GM18505 (cell line): ENCODE data around the gene SNX13.
"Not testable (repeated sequence)": the region's sequence is repeated elsewhere in the genome, so short reads cannot be mapped to it uniquely, and the experiment has no call there.

Experiments used
- ATAC-seq: cut with Tn5 transposase; IDR thresholded peaks from one replicate; pipeline ENCODE4 v1.9.1; 2021; ENCODE audit not compliant: unreplicated experiment
- POLR2A ChIP-seq: IDR thresholded peaks from 4 replicates; pipeline ENCODE4 v1.6.1; 2011; ENCODE audit warnings: borderline replicate concordance; ENCODE audit not compliant: insufficient read depth, insufficient read length; ENCODE audit errors: extremely low read depth

Gene SNX13

DNA sequence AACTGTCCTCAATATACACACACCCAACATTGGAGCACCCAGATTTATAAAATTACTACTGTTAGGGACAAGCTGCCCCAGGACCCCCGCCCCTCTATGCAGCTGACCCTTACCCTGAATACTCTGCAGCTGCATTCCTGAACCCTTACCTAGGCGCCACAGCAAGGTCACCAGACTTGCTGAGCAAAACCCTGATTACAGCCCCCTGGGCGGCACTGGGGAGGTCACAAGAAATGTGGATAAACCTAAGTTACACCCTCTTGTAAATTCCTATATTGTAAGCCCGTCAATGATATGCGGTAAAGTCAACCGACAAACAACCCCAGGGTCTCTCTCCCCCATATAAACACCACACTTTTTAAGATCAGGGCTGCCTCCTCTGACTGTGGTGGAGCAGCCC is 25.1 kb downstream of the SNX13 start:
- no peak for ATAC-seq
- no peak for TF ChIP-seq POLR2A

DNA sequence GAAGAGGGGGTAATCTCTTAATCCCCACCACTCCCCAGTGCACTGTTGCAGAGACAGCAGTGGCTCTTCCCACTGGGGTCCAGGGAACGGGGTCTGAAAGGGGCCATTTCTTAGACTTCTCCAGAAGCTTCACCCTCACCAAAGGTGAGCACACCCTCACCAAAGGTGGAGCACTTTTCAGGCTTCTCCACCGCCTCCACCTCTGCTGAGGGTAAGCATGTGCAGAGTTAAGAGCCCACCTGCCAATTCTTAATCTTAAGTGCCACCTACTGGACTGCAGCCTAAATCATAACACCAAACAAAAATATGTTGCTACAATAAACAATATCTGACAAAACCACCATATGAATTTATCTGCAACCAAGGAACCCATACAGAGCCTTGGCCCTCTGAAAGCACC is 27.0 kb downstream of the SNX13 start:
- no peak for TF ChIP-seq POLR2A
- no peak for ATAC-seq

DNA sequence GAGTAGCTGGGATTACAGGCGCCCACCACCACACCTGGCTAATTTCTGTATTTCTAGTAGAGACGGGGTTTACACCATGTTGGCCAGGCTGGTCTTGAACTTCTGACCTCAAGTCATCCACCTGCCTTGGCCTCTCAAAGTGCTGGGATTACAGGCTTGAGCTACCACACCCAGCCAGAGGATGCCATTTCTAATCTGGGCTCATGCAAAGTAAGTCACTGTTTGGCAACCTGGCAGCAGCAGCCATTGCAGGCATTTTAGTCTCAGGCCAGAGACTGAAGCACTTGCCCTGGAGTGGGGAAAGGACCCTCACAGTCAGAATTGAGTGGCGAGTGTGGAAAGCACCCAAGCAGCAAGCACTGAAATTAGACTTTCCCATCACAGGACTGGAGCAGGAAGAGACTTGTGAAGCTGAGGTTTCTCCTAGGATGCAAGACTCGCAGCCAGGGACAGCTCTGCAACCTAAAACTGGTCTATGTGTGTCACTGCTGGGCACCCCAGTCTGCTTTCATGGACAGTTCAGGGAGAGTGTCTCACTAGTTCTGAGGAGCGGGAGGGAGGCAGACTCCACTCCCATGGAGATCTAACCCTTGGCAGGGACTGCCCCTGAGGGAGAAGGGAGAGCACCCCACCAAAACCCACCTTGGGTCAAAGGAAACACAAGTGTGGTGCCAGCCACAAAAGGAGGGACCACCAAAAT is 27.6 kb downstream of the SNX13 start:
- no peak for ATAC-seq
- no peak for TF ChIP-seq POLR2A

DNA sequence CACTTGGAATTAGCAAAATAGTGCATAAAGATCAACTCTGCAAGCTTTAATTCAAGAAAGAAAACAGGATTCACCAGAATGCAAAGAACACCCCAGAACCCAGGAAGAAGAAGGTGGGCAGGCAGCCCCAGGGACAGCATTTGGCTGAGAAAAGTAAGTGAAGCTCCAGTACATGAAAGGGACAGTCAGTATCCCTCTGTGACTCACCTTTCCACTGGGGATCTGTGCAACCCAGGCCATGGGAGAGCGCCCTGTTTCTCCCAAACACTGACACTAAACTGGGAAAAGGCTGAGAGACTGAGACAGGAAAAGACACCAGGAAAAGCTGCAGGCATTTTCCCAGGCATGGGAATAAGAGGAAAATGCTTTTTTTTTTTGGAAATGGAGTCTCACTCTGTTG is 28.2 kb downstream of the SNX13 start:
- TF ChIP-seq POLR2A, result no peak
- ATAC-seq, result no peak

DNA sequence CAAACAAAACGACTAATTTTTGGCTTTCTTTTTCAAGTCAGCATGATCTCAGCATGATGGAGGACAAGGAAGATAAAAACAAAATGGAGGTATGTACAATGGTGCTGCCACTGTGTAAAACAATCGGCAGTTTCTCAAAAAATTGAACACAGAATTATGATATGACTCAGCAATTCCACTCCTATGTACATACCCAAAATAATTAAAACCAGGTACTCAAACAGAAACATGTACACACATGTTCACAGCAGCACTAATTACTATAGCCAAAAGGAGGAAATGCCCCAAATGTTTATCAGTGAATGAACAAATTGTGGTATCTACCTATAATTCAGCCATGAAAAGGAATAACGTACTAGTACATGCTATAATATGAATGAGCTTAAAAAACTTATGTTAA is 29.9 kb downstream of the SNX13 start:
- TF ChIP-seq POLR2A, result no peak
- no peak for ATAC-seq

DNA sequence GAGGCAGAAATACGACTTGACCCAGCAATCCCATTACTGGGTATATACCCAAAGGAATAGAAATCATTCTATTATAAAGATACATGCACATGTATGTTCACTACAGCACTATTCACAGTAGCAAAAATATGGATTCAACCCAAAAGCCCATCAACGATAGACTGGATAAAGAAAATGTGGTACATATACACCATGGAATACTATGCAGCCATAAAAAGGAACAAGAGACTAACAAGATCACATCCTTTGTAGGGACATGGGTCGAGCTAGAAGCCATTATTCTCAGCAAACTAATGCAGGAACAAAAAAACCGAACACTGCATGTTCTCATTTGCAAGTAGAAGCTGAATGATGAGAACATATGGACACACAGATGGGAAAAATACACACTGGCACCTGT is 31.0 kb downstream of the SNX13 start:
- not testable (repeated sequence) for ATAC-seq

DNA sequence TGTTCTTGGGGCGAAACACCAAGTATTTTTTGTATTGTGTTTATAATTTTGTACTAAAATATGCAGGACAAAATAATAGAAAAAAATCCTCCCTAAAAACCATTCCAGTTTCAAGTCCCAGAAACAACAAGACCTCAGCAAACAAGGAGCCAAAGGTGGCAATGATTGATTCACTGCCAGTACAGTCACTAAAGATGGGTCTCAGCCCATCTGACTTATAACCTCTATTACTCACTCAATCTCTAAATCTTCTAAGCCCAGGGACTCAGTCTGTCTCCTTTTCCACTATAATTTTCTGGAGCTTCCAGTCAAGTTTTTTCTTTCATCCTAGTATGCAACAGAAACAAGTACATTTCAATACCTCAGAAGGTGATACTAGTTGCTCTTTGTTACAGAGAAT is 33.3 kb downstream of the SNX13 start:
- no peak for ATAC-seq
- TF ChIP-seq POLR2A, result no peak

DNA sequence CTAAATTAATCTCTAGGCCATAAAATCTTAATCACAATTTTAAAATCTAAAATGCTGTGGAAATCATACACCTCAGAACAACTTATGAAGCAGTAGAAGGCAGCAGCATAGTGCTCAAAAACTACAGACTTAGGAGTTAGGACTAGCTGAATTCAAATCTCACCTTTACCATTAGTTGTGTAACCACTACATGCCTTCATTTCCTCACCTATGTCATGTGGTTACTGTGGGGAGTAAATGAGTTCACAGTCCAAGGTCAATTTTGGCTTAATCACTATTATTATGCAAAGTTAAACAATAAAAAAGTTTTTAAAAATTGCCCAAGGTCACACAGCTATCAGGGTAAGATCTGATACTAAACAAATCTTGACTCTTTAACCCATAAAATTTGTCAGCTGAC is 37.0 kb downstream of the SNX13 start:
- TF ChIP-seq POLR2A, result no peak
- ATAC-seq, result no peak

DNA sequence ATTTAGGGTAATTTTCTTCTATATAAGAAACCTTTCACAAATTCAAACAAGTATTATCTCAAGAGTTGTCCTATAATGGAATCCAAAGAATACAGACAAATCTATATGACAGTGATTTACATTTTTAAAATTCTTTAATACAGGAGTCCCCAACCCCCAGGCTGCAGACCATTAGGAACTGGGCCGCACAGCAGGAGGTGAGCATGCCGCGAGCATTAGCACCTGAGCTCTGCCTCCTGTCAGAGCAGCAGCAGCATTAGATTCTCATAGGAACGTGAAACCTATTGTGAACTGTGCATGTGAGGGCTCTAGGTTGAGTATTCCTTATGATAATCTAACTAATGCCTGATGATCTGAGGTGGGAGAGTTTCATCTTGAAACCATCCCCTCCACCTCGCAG is 37.7 kb downstream of the SNX13 start:
- TF ChIP-seq POLR2A, result no peak
- ATAC-seq, result no peak

DNA sequence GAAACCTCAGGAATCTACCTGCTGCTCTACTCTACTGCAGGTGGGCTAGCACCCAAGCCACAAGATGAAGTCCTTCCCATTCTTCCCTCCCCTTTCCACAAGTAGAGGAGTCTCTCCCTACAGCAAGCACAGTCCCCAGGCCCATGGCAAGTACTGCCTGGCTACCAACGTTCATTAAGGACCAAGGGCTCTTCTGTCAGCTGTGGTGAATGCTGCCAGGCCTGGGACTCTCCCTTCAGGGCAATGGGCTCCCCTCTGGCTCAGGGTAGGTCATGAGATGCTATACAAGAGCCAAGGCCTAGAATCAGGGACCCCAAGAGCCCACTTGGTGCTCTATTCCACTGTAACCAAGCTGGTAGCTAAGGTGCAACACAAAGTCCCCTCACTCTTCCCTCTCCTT is 39.8 kb downstream of the SNX13 start:
- no peak for TF ChIP-seq POLR2A
- no peak for ATAC-seq

DNA sequence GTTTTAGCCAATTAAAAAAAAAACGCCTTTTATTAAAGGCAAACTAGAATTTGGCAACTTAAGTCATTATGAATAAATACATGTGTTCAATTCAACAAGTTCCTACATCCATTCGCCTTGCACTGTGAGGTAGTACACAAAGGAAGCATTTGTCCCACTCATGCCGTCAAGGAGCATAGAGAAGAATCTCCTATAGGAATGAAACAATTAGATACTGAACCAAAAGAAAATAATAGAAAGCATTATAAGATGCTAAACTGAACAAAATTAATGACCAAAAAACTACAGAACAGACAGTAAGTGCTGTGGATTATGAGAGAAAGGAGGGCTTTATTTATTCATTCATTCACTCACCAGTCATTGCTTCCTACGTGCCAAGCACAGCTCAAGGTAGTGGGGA is 42.2 kb downstream of the SNX13 start:
- ATAC-seq, result no peak
- no peak for TF ChIP-seq POLR2A

DNA sequence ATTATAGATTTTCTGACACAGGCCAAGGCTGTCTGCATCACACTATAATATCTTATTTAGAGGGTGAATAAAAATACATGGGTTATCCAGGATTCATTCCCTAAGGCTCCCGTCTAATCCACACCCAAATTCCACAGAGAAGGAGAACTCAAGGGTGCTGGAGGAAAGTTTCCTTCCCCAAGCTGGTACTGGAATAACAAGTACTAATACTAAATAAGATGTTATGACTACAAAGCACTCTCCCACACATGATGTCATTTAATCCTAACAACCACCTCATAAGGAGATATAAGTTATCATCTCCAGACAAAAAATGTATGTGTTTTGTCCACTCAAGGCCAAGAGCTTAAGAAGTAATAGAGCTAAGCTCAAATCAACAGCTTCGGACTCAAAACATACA is 53.0 kb downstream of the SNX13 start:
- ATAC-seq, result no peak
- TF ChIP-seq POLR2A, result no peak

DNA sequence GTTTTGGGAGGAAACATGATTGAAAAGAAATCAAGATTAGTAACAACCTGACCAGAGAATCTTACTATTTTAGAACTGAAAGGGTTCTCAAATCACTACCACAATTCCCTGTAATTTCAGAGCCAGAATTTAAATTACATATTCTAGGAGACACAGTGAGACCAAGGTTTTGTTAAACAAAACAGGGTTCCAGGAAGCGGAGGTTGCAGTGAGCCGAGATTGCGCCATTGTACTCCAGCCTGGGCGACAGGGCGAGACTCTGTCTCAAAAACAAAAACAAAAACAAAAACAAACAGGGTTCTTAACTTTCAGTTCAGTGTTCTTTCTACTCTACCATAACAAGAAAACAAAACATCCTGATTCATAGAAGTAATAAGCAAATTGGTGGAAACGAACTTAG is 57.6 kb downstream of the SNX13 start:
- ATAC-seq, result no peak
- TF ChIP-seq POLR2A, result no peak

DNA sequence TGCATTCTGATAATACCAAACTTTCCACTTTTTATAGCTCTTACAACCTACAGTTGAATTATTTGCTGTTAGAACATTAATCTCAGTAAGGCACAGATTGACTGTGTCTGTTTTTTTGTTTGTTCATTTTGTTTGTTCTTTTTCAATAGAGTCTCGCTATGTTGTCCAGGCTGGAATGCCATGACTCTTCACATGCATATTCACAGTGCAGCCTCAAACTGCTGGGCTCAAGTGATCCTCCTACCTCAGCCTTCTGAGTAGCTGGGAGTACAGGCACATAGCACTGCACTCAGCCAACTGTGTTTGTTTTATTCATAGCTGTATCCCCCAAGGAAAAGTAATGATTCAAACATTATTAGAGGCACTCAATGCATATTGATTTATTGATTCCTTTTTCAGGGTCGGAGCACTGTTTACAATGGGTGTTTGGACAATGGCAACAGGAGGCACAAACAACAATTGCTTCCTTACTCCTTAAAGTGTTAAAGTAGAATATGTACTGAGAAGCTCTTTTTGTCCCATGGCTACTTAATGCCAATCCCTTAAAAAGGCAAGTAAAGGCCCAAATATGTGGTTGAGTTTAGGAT is 61.1 kb downstream of the SNX13 start:
- no peak for TF ChIP-seq POLR2A
- no peak for ATAC-seq

DNA sequence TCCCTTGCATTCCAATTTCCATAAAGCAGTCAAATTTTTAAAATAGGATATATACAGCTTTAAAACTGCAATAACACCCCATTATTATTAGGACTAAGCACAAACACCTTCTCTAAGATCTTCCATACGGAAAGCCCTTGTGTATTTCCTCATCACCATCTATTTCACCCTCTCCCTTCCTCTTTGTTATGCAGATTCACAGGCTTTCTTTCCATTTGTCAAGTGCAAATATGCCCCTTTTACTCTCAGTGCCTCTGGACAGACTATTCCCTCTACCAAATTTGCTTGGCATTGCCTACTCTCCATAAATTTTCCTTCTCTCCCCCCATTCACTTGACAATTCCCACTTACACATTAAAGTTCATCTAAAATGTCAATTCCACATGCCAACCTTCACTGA is 61.7 kb downstream of the SNX13 start:
- ATAC-seq, result no peak
- TF ChIP-seq POLR2A, result no peak

DNA sequence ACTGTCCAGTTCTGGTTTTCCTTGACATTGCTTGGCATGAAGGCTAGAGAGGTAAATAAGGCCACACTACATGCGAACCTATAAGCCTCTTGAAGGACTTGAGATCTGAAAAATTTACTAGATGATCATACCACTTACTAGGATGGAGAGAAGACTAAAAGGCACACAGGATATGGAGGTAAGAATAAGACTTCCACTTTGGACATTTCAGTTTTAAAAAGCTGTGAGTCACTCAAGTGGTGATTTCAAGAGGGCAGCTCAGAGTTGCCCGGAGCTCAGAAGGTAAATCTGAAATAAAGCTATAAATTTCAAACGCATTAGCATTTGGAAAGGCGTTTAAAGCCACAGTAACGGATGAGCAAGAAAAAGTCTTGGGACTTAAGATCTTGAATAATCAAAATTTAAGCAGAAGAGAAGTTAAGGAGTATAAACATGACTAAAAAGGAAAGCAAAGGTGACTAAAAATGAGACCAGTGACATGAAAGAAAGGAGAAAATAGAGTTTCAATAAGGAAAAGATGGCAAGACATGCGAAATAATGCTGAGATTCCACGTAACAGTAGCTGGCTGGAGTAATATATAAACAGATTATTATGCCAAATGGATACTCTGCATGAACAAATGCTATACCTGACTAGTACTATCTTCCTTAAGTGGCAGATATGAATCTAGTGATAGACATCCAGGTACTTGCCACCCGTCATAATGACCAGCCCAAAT is 68.3 kb downstream of the SNX13 start:
- ATAC-seq, result no peak
- TF ChIP-seq POLR2A, result no peak
